Aorta (tissue), 5 donors: ENCODE results near the gene VAV3. TPM values are rescaled to one million over a fixed set of nuclear protein-coding genes. Genes with fewer than 3 reads are reported as not detected.
"Not testable (repeated sequence)": the region's sequence is repeated elsewhere in the genome, so short reads cannot be mapped to it uniquely, and the experiment has no call there.

ENCODE experiments used
- ATAC-seq: fragments of 200-7000 bp; cut with Tn5 transposase; one replicate; pipeline ENCODE4 v1.9.1; 2022; ENCODE audit warnings: moderate library complexity; ENCODE audit not compliant: low FRiP score
- DNase-seq, 2 donors: peaks; one replicate each; pipeline ENCODE4 v3.0.0-alpha.2; 2020
- H3K27ac ChIP-seq, 2 donors: one replicate each; pipeline ENCODE4 v1.5.1; 2013; ENCODE audit warnings: low read length in 2 of 2, mild to moderate bottlenecking in 2 of 2, moderate library complexity in 2 of 2, control low read depth in 1 of 2, inconsistent platforms in 1 of 2, low read depth in 1 of 2
- H3K27me3 ChIP-seq, 2 donors: one replicate each; pipeline ENCODE4 v1.6.1; 2013; ENCODE audit warnings: control low read depth in 1 of 2, low read length in 1 of 2, mild to moderate bottlenecking in 1 of 2, moderate library complexity in 1 of 2; ENCODE audit not compliant: insufficient read depth in 2 of 2, control insufficient read depth in 1 of 2
- H3K36me3 ChIP-seq, 2 donors: one replicate each; pipeline ENCODE4 v1.6.1; 2013; ENCODE audit warnings: control low read depth in 1 of 2, low read length in 1 of 2, mild to moderate bottlenecking in 1 of 2; ENCODE audit not compliant: insufficient read depth in 2 of 2, control insufficient read depth in 1 of 2
- H3K4me1 ChIP-seq, 2 donors: one replicate each; pipeline ENCODE4 v1.6.1; 2013; ENCODE audit warnings: low read length in 2 of 2, control low read depth in 1 of 2, mild to moderate bottlenecking in 1 of 2, moderate library complexity in 1 of 2; ENCODE audit not compliant: insufficient read depth in 2 of 2, control insufficient read depth in 1 of 2
- H3K4me3 ChIP-seq, 2 donors: one replicate each; pipeline ENCODE4 v1.5.1; 2013; ENCODE audit warnings: low read length in 2 of 2, control low read depth in 1 of 2, mild to moderate bottlenecking in 1 of 2
- H3K9me3 ChIP-seq: one replicate; pipeline ENCODE4 v1.6.1; 2013; ENCODE audit warnings: mild to moderate bottlenecking, low read length; ENCODE audit not compliant: control insufficient read depth
- WGBS, 2 donors: extraction: QIAGEN DNeasy Blood & Tissue Kit; methylation state at CpG; one replicate each; pipeline ENCODE4 v1.1.7; 2013; 5-methylcytosine and 5-hydroxymethylcytosine counted together
- intact Hi-C, 2 donors: fragments of 100-400 bp; cut with DNase I; formaldehyde crosslinking; loops; one replicate each; pipeline versions ENCODE4 v1.14.2 to v1.15.0; 2022
- polyA plus RNA-seq, 2 donors: library from polyadenylated mRNA; stranded (reverse); fragments of 200-250 nt; gene quantifications; one replicate each; pipeline ENCODE4 v1.2.3, GENCODE V29; 2013
- total RNA-seq, 2 donors: library from RNA; stranded (reverse); fragmentation: NEBNext Ultra II Directional; extraction: Animal tissue kit (Norgen Biotek cat#: 25700); gene quantifications; one replicate each; pipeline ENCODE4 v1.2.1, GENCODE V29; 2021
- donor health status: healthy with polysubstance abuse.
- donor health status: Bipolar disorder and iron deficiency.
- donor health status: DM: no; HTN: no; CAD: no.
- donor health status: DM: no; HTN: no; CAD: no.
- donor health status: DM: yes; HTN: yes; CAD: no.

Gene VAV3
- total and polyA plus RNA-seq, 4 donors: 0.33 to 8.8 (median 4.7) TPM

DNA sequence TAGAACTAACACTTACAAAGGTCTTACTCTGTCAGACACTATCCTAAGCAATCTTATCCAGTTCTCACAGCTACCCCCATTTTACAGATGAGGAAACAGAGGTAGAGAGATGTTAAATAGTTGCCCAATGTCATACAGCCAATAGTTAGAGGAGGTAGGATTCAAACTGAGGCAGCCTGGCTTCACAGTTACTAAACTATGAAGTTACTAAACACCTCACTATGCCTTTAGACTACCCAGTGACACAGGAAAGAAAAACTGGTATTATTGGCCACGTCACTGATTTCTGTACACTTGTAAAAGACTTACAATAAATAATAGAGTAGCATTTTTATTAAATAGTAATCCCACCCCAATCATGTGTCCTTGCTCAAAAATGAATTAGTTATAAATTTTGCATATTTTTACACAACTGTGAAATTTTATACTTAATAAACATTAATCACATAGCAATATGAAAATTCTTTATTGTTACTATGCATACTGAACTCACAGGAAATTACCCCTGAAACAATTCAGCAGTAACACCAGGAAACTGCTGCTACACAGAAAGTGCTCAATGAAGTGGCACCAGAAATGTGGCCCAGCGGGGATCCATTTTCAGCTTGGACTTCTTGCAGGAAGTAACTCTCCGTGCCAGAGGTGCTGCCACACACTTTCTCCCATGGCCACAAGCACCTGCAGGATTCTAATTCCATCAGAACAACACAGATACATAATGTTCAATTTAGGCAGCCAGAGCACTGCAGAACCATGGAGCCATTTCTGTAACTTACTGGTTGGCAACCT, 69.4 kb downstream of the VAV3 start:
- Histone ChIP-seq H3K4me3 (no peak overlapping the region), H3K27ac (no peak overlapping the region), H3K36me3 (no peaks in the 10 kb centered on the region), H3K9me3 (no peaks in the 10 kb centered on the region), H3K4me1 (no peaks in the 10 kb centered on the region), H3K27me3 (peaks cover 0 to 2% of the 10 kb centered on the region in 2 donors)
- 62 to 69% methylated on average over 3 of the region's 3 CpGs for WGBS, 2 donors
- intact Hi-C loops: no loop called here
- ATAC-seq (no peak), DNase-seq (no peak)

DNA sequence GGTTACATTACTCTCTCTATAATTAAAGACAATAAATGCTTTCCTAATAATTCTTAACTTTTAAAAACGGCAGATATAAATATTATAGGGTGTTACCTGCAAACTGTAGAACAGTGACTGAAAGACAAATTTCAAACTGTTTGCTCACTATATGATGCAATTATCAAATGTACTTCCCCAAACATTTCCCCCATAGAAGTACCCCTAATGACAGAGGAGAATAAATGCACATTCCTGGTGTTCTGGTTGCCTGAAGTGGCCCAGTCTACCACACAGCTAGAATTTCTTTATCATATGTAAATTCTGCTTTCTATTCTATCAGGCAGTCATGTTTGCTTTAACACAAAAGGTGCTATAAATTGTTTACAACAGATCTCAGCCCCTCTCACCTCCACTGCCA, 70.4 kb downstream of the VAV3 start:
- Histone ChIP-seq H3K9me3 (no peaks in the 10 kb centered on the region), H3K4me1 (no peaks in the 10 kb centered on the region), H3K27ac (no peak overlapping the region), H3K27me3 (peaks cover 0 to 2% of the 10 kb centered on the region in 2 donors), H3K36me3 (no peaks in the 10 kb centered on the region), H3K4me3 (no peak overlapping the region)
- intact Hi-C loops: no loop called here
- DNase-seq (no peak), ATAC-seq (no peak)
- WGBS, 2 donors: 85 to 86% methylated on average over 1 of the region's 1 CpG

DNA sequence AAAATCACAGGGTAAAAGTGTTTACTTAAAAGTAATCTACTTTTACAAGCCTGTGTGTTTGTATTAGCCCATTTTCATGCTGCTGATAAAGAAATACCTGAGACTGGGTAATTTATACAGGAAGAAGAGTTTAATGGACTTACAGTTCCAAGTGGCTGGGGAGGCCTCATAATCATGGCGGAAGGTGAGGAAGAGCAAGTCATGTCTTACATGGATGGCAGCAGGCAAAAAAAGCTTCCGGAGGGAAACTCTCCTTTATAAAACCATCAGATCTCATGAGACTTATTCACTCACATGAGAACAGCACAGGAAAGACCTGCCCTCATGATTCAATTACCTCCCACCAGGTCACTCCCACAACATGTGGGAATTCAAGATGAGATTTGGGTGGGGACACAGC, 71.6 kb downstream of the VAV3 start:
- H3K4me1 ChIP-seq, DNase-seq, H3K27ac ChIP-seq, H3K36me3 ChIP-seq, H3K27me3 ChIP-seq, H3K9me3 ChIP-seq, intact Hi-C loops, ATAC-seq, H3K4me3 ChIP-seq: not testable (repeated sequence)
- 97 to 98% methylated on average over 2 of the region's 2 CpGs for WGBS, 2 donors

DNA sequence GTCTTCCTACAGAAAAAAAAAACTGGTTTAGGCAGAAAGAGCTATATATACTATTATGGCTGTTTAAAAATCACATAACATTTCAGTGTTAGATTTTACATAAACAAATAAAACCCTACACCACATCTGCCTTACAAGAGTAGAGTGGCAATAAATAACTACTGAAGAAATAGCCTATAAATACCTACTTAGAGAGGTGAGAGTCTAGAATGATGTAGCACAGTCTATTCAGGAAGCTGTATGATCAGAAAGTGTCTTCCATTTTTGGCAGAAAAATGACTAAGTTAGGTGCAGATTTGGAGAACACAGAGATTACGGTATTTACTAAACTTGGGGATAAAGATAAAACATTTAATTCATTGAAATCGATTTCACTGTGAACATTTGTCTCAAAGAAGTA, 75.5 kb downstream of the VAV3 start:
- DNase-seq (no peak), ATAC-seq (no peak)
- Histone ChIP-seq H3K4me3 (no peak overlapping the region), H3K36me3 (no peaks in the 10 kb centered on the region), H3K9me3 (no peaks in the 10 kb centered on the region), H3K27ac (no peak overlapping the region), H3K27me3 (peaks cover 0 to 2% of the 10 kb centered on the region in 2 donors), H3K4me1 (no peaks in the 10 kb centered on the region)
- intact Hi-C loops: no loop called here
- WGBS, 2 donors: 77 to 89% methylated on average over 2 of the region's 2 CpGs

DNA sequence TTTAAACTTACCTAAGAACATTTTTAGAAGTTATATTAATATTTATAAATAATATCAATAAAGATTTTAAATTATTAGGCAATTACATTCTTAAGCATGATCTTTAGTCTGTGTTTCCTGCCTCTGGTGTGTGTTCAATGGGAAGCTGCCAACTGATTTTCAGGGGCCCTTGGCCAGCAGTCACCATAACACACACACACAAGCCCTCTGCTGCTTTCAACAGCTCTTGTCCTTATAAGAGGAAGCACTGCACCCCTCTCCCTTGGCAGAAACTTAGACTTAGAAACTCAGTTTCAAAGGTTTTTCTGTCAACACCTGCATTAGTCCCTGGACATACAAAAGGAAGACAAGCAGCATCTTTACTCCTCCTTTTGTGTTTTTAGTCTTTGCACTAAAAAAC, 81.4 kb downstream of the VAV3 start:
- ATAC-seq: no peak

DNA sequence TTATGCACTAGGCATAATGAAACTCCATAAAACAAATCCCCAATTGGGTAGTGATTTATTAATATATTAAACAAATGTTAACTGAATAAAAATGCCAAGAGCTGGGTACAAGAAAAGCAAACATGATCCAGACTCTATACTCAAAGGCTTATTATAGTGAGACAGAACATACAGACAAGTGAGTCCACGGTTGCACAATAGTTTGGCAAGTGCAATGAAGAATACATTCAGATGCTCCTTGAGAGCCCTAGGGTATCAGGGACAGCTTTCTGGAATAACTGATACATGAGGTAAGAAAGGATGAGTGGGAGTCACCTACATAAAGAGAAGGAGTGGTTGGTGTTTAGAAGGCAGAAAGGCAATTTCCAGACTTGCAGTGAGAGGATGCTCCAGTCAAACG, 85.1 kb downstream of the VAV3 start:
- ATAC-seq (no peak), DNase-seq (no peak)
- Histone ChIP-seq H3K36me3 (no peaks in the 10 kb centered on the region), H3K4me3 (no peak overlapping the region), H3K27ac (no peak overlapping the region), H3K9me3 (no peaks in the 10 kb centered on the region), H3K27me3 (no peaks in the 10 kb centered on the region), H3K4me1 (no peaks in the 10 kb centered on the region)
- intact Hi-C loops: no loop called here
- 56 to 71% methylated on average over 2 of the region's 2 CpGs for WGBS, 2 donors

More for the DNA sequence above, 81.4 kb downstream of the VAV3 start:
- Histone ChIP-seq H3K27ac (no peak overlapping the region), H3K36me3 (no peaks in the 10 kb centered on the region), H3K4me3 (no peak overlapping the region), H3K27me3 (no peaks in the 10 kb centered on the region), H3K9me3 (no peaks in the 10 kb centered on the region), H3K4me1 (no peaks in the 10 kb centered on the region)
- DNase-seq: no peak
- intact Hi-C loops: no loop called here

DNA sequence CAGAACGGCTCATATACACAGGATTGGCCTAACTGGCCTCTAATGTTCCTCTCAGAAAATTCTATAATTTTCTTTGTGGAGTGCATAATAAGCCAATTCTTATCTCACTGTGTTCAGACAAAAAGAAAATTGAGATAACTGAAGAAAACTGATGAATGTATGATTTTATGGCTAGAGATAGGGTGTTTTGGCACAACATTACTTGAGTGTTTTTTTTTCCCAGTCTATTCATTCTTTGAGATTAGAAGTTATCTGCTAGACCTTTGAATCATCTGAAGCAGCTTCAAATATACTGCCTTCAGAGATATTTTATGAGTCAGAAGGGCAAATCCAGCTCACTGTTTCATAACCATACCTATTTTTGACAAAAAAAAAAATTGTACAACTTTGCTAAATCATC, 85.6 kb downstream of the VAV3 start:
- no peak for DNase-seq
- Histone ChIP-seq H3K9me3 (no peaks in the 10 kb centered on the region), H3K4me3 (no peak overlapping the region), H3K27ac (no peak overlapping the region), H3K27me3 (no peaks in the 10 kb centered on the region), H3K36me3 (no peaks in the 10 kb centered on the region), H3K4me1 (no peaks in the 10 kb centered on the region)
- ATAC-seq: no peak
- intact Hi-C loops: no loop called here
- WGBS, 2 donors: 15 to 23% methylated on average over 1 of the region's 1 CpG

DNA sequence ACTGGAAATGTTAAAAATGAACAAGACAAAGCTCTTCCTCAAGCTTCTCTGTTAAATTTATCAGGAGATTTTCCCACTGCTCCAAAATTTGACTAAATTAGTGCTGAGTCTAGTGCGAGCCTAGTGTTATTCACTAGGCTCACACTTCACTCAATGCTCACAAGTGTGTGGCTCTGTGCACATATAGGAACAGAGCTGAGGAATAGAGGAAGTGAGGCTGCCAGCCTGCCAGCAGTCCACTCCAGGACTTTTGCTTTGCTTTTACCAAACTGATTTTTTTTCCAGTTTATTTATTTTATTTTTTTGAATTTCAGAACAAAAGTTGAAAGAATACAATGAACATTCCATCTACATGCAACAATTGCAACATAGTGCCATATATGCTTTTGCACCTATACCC, 87.2 kb downstream of the VAV3 start:
- ATAC-seq: no peak
- Histone ChIP-seq H3K4me1 (no peaks in the 10 kb centered on the region), H3K27me3 (no peaks in the 10 kb centered on the region), H3K4me3 (no peak overlapping the region), H3K36me3 (no peaks in the 10 kb centered on the region), H3K9me3 (no peaks in the 10 kb centered on the region), H3K27ac (no peak overlapping the region)
- 78 to 80% methylated on average over 1 of the region's 1 CpG for WGBS, 2 donors
- no peak for DNase-seq
- intact Hi-C loops: no loop called here

DNA sequence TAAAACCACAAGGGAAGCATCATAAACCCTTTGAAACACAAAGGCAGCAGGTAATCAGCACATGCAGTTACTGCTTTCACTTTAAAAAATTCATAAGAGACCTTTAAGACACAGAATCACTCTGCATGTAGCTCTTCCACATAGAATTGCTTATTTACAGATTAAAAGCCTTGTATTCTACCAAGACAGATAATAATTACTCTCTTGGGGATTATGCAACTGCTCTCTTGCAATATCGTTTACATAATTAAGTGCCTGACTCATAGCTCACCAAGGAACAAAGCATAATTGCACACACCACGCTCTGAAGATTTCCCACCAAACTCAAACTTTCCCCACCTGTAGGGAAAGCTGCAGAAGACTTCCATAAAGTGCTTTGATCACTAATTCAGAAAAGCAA, 87.9 kb downstream of the VAV3 start:
- WGBS, 2 donors: 57 to 62% methylated on average over 2 of the region's 2 CpGs
- Histone ChIP-seq H3K9me3 (no peaks in the 10 kb centered on the region), H3K36me3 (no peaks in the 10 kb centered on the region), H3K27me3 (no peaks in the 10 kb centered on the region), H3K27ac (no peak overlapping the region), H3K4me3 (no peak overlapping the region), H3K4me1 (no peaks in the 10 kb centered on the region)
- DNase-seq (no peak), ATAC-seq (peak; percentile 74)
- intact Hi-C loops: no loop called here
